Aorta (tissue), 5 donors: ENCODE data around the gene FNBP1L. TPM values are rescaled to one million over a fixed set of nuclear protein-coding genes. Genes with fewer than 3 reads are reported as not detected.

Experiments
- ATAC-seq: fragments of 200-7000 bp; cut with Tn5 transposase; one replicate; pipeline ENCODE4 v1.9.1; 2022; ENCODE audit warnings: moderate library complexity; ENCODE audit not compliant: low FRiP score
- DNase-seq, 2 donors: peaks; one replicate each; pipeline ENCODE4 v3.0.0-alpha.2; 2020
- H3K27ac ChIP-seq, 2 donors: one replicate each; pipeline ENCODE4 v1.5.1; 2013; ENCODE audit warnings: low read length in 2 of 2, mild to moderate bottlenecking in 2 of 2, moderate library complexity in 2 of 2, control low read depth in 1 of 2, inconsistent platforms in 1 of 2, low read depth in 1 of 2
- H3K27me3 ChIP-seq, 2 donors: one replicate each; pipeline ENCODE4 v1.6.1; 2013; ENCODE audit warnings: control low read depth in 1 of 2, low read length in 1 of 2, mild to moderate bottlenecking in 1 of 2, moderate library complexity in 1 of 2; ENCODE audit not compliant: insufficient read depth in 2 of 2, control insufficient read depth in 1 of 2
- H3K36me3 ChIP-seq, 2 donors: one replicate each; pipeline ENCODE4 v1.6.1; 2013; ENCODE audit warnings: control low read depth in 1 of 2, low read length in 1 of 2, mild to moderate bottlenecking in 1 of 2; ENCODE audit not compliant: insufficient read depth in 2 of 2, control insufficient read depth in 1 of 2
- H3K4me1 ChIP-seq, 2 donors: one replicate each; pipeline ENCODE4 v1.6.1; 2013; ENCODE audit warnings: low read length in 2 of 2, control low read depth in 1 of 2, mild to moderate bottlenecking in 1 of 2, moderate library complexity in 1 of 2; ENCODE audit not compliant: insufficient read depth in 2 of 2, control insufficient read depth in 1 of 2
- H3K4me3 ChIP-seq, 2 donors: one replicate each; pipeline ENCODE4 v1.5.1; 2013; ENCODE audit warnings: low read length in 2 of 2, control low read depth in 1 of 2, mild to moderate bottlenecking in 1 of 2
- H3K9me3 ChIP-seq: one replicate; pipeline ENCODE4 v1.6.1; 2013; ENCODE audit warnings: mild to moderate bottlenecking, low read length; ENCODE audit not compliant: control insufficient read depth
- WGBS, 2 donors: extraction: QIAGEN DNeasy Blood & Tissue Kit; methylation state at CpG; one replicate each; pipeline ENCODE4 v1.1.7; 2013; 5-methylcytosine and 5-hydroxymethylcytosine counted together
- intact Hi-C, 2 donors: fragments of 100-400 bp; cut with DNase I; formaldehyde crosslinking; loops; one replicate each; pipeline versions ENCODE4 v1.14.2 to v1.15.0; 2022
- polyA plus RNA-seq, 2 donors: library from polyadenylated mRNA; stranded (reverse); fragments of 200-250 nt; gene quantifications; one replicate each; pipeline ENCODE4 v1.2.3, GENCODE V29; 2013
- total RNA-seq, 2 donors: library from RNA; stranded (reverse); fragmentation: NEBNext Ultra II Directional; extraction: Animal tissue kit (Norgen Biotek cat#: 25700); gene quantifications; one replicate each; pipeline ENCODE4 v1.2.1, GENCODE V29; 2021
- donor health status: healthy with polysubstance abuse.
- donor health status: Bipolar disorder and iron deficiency.
- donor health status: DM: no; HTN: no; CAD: no.
- donor health status: DM: no; HTN: no; CAD: no.
- donor health status: DM: yes; HTN: yes; CAD: no.

Gene FNBP1L
- total and polyA plus RNA-seq, 4 donors = 2.5 to 28.6 (median 11.1) TPM

- no peak overlapping the region for H3K4me3 ChIP-seq
- DNase-seq (no peak), ATAC-seq (no peak)
- WGBS, 2 donors = 95 to 98% methylated on average over 2 of the region's 2 CpGs
- H3K4me1 ChIP-seq = no peaks in the 10 kb centered on the region
- H3K27me3 ChIP-seq = no peaks in the 10 kb centered on the region
- H3K9me3 ChIP-seq = no peaks in the 10 kb centered on the region
- no peaks in the 10 kb centered on the region for H3K36me3 ChIP-seq
- H3K27ac ChIP-seq = no peak overlapping the region
- intact Hi-C loops = no loop called here
Measured at GRCh38 chr1:93420400-93420799, 27.5 kb upstream of the FNBP1L start.

- intact Hi-C loops = no loop called here
- Histone ChIP-seq H3K27me3 (no peaks in the 10 kb centered on the region), H3K36me3 (no peaks in the 10 kb centered on the region), H3K9me3 (no peaks in the 10 kb centered on the region), H3K4me3 (no peak overlapping the region), H3K4me1 (no peaks in the 10 kb centered on the region), H3K27ac (no peak overlapping the region)
- ATAC-seq (no peak), DNase-seq (no peak)
- WGBS, 2 donors = 82 to 95% methylated on average over 2 of the region's 2 CpGs
Measured at GRCh38 chr1:93426181-93426580, 21.7 kb upstream of the FNBP1L start.

- DNase-seq (no peak), ATAC-seq (no peak)
- intact Hi-C loops = no loop called here
- no peaks in the 10 kb centered on the region for H3K9me3 ChIP-seq
- 20 to 21% methylated on average over 3 of the region's 3 CpGs for WGBS, 2 donors
- no peaks in the 10 kb centered on the region for H3K27me3 ChIP-seq
- H3K36me3 ChIP-seq = no peaks in the 10 kb centered on the region
- H3K4me1 ChIP-seq = no peaks in the 10 kb centered on the region
- no peak overlapping the region for H3K4me3 ChIP-seq
- no peak overlapping the region for H3K27ac ChIP-seq
Measured at GRCh38 chr1:93427656-93428055, 20.3 kb upstream of the FNBP1L start.

DNA sequence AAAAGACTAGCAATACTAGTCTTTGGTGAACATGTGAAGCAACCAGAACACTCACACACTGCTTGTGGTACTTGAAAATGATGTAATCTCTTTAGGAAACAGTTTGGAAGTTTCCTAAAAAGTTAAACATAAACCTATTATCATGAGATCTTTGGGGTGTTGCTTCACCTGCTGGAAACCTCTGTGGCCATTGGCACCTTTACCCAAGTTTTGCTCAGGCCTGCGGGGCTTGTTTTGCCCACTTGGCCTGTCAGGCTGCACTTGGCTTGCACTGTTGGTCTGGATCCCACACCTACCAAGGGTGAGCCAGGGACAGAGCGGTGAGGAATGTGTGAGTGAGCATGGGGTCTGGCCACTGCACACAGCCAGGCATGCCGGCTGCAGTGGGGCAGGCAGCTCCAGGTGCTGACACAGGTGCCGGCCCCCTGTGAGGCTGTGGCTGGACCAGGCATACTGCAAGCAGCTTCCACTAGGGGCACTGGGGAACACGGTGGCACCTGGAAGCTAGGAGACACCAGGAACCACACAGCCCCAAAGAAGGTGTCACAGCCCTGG is 14.4 kb upstream of the FNBP1L start:
- no peak for ATAC-seq
- no peak overlapping the region for H3K4me3 ChIP-seq
- no peaks in the 10 kb centered on the region for H3K36me3 ChIP-seq
- H3K4me1 ChIP-seq = no peaks in the 10 kb centered on the region
- no peak overlapping the region for H3K27ac ChIP-seq
- DNase-seq = no peak
- 39 to 42% methylated on average over 5 of the region's 5 CpGs for WGBS, 2 donors
- H3K27me3 ChIP-seq = peaks cover 0 to 2% of the 10 kb centered on the region in 2 donors
- intact Hi-C loops = loop anchor here in 1 of 2 donors (10.0 kb wide), 1 partner anchor 129 kb away; no protein-coding TSS in a partner anchor
- no peaks in the 10 kb centered on the region for H3K9me3 ChIP-seq

DNA sequence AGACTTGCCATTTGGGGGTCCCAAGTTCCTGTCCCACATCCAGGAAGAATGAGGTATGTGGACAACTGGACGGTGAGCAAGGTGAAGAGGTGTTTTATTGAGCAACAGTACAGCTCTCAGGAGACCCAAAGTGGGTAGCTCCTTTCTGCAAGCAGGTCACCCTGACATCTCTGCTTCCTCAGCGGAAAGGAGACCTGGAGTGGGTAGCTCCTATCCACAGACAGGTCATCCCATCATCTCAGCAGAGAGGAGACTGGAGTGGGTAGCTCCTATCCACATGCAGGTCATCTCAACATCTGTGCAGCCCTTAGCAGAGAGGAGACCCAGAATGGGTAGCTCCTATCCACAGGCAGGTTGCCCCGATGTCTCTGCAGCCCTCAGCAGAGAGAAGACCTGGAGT is 13.8 kb upstream of the FNBP1L start:
- no peaks in the 10 kb centered on the region for H3K9me3 ChIP-seq
- H3K4me3 ChIP-seq = no peak overlapping the region
- H3K36me3 ChIP-seq = no peaks in the 10 kb centered on the region
- H3K27me3 ChIP-seq = peaks cover 0 to 2% of the 10 kb centered on the region in 2 donors
- WGBS, 2 donors = 90 to 92% methylated on average over 3 of the region's 3 CpGs
- ATAC-seq (no peak), DNase-seq (no peak)
- H3K27ac ChIP-seq = no peak overlapping the region
- intact Hi-C loops = loop anchor here in 1 of 2 donors (10.0 kb wide), 1 partner anchor 129 kb away; no protein-coding TSS in a partner anchor
- no peaks in the 10 kb centered on the region for H3K4me1 ChIP-seq

- H3K36me3 ChIP-seq = no peaks in the 10 kb centered on the region
- no peaks in the 10 kb centered on the region for H3K9me3 ChIP-seq
- no peak overlapping the region for H3K27ac ChIP-seq
- ATAC-seq = peak; percentile 33
- no peaks in the 10 kb centered on the region for H3K4me1 ChIP-seq
- no peak for DNase-seq
- peaks cover 0 to 2% of the 10 kb centered on the region in 2 donors for H3K27me3 ChIP-seq
- WGBS, 2 donors = 70 to 79% methylated on average over 5 of the region's 5 CpGs
- H3K4me3 ChIP-seq = no peak overlapping the region
- intact Hi-C loops = loop anchor here (5.0 to 10.0 kb wide), 3 partner anchors 130 to 412 kb away; no protein-coding TSS in a partner anchor
Measured at GRCh38 chr1:93434987-93435386, 12.9 kb upstream of the FNBP1L start.

- intact Hi-C loops = loop anchor here (5.0 to 10.0 kb wide), 3 partner anchors 131 to 412 kb away; no protein-coding TSS in a partner anchor
- DNase-seq (no peak), ATAC-seq (no peak)
- H3K9me3 ChIP-seq = no peaks in the 10 kb centered on the region
- H3K4me3 ChIP-seq = no peak overlapping the region
- 76 to 93% methylated on average over 4 of the region's 4 CpGs for WGBS, 2 donors
- no peak overlapping the region for H3K27ac ChIP-seq
- peaks cover 0 to 2% of the 10 kb centered on the region in 2 donors for H3K27me3 ChIP-seq
- no peaks in the 10 kb centered on the region for H3K4me1 ChIP-seq
- no peaks in the 10 kb centered on the region for H3K36me3 ChIP-seq
Measured at GRCh38 chr1:93435443-93435842, 12.5 kb upstream of the FNBP1L start.

DNA sequence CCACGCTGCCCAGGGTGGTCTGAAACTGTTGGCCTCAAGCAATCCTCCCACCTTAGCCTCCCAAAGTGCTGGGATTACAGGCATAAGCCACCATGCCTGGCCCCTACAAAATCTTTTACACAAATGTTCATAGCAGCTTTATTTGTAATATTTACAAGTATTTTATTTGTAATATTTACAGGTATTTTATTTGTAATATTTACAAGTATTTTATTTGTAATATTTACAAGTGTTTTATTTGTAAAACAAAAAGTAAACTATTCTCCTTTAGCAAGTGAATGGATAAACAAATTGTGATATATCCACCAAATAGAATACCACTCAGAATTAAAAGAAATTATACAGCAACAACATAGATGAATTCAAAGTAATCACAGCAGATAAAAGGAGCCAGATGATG is 11.4 kb upstream of the FNBP1L start:
- intact Hi-C loops = loop anchor here (5.0 to 10.0 kb wide), 3 partner anchors 132 to 411 kb away; no protein-coding TSS in a partner anchor
- Histone ChIP-seq H3K4me3 (no peak overlapping the region), H3K36me3 (no peaks in the 10 kb centered on the region), H3K27me3 (peaks cover 0 to 2% of the 10 kb centered on the region in 2 donors), H3K27ac (no peak overlapping the region), H3K9me3 (no peaks in the 10 kb centered on the region), H3K4me1 (no peaks in the 10 kb centered on the region)
- no peak for DNase-seq
- no peak for ATAC-seq
- 83 to 86% methylated on average over 1 of the region's 1 CpG for WGBS, 2 donors

DNA sequence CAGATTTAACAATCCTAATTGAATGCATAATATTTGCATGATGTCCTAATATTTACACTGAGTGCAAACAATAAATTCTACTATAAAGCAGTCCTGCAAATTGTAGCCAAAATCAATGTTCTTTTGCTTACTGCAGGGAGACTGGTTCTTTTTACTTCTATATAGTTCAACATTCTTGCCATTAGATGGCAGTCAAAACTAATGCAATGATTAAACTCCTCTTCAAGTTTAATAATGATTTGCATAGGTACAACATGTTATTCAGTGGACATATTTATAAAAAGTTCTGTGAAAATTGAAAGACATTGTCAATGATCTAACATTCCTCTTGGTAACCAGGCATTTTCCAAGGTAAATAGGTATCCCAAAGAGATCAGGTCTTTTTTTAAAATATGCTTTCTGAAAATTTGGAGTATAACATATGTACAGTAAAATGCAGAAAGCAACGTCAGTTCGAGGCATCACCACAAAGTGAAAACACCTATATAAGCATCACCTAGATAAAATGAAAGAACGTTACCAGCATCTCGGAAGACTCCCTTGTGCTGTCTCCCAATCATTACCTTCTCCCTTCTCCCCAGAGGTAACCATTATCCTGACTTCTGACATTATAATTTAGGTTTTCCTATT is 9.8 kb upstream of the FNBP1L start:
- Histone ChIP-seq H3K4me3 (no peak overlapping the region), H3K27me3 (peaks cover 0 to 2% of the 10 kb centered on the region in 2 donors), H3K36me3 (no peaks in the 10 kb centered on the region), H3K9me3 (no peaks in the 10 kb centered on the region), H3K4me1 (no peaks in the 10 kb centered on the region), H3K27ac (no peak overlapping the region)
- WGBS, 2 donors = 31 to 33% methylated on average over 4 of the region's 4 CpGs
- intact Hi-C loops = loop anchor here (5.0 to 10.0 kb wide), 3 partner anchors 133 to 409 kb away; no protein-coding TSS in a partner anchor
- ATAC-seq (no peak), DNase-seq (no peak)
